GM21381 (cell line): ENCODE results near the gene ENPP7.

Experiments used
- ATAC-seq: cut with Tn5 transposase; IDR thresholded peaks from one replicate; pipeline ENCODE4 v1.9.1; 2021; ENCODE audit warnings: mild to moderate bottlenecking, moderate library complexity; ENCODE audit not compliant: unreplicated experiment

ENPP7 gene, protein sequence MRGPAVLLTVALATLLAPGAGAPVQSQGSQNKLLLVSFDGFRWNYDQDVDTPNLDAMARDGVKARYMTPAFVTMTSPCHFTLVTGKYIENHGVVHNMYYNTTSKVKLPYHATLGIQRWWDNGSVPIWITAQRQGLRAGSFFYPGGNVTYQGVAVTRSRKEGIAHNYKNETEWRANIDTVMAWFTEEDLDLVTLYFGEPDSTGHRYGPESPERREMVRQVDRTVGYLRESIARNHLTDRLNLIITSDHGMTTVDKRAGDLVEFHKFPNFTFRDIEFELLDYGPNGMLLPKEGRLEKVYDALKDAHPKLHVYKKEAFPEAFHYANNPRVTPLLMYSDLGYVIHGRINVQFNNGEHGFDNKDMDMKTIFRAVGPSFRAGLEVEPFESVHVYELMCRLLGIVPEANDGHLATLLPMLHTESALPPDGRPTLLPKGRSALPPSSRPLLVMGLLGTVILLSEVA

GRCh38 chr17:79730769-79731483, at the start of gene ENPP7:
Gene ENPP7, plus strand, starts transcription at chr17:79730943. Its CDS starts 197 bp downstream, at chr17:79731140.
- no peak for ATAC-seq

GRCh38 chr17:79681101-79681621, 49.6 kb upstream of the ENPP7 start:
- ATAC-seq = no peak

- ATAC-seq = no peak
Measured at GRCh38 chr17:79681628-79682261, 49.0 kb upstream of the ENPP7 start.

GRCh38 chr17:79683365-79683764, 47.4 kb upstream of the ENPP7 start:
- ATAC-seq = no peak

GRCh38 chr17:79684132-79684985, 46.4 kb upstream of the ENPP7 start:
- no peak for ATAC-seq

DNA sequence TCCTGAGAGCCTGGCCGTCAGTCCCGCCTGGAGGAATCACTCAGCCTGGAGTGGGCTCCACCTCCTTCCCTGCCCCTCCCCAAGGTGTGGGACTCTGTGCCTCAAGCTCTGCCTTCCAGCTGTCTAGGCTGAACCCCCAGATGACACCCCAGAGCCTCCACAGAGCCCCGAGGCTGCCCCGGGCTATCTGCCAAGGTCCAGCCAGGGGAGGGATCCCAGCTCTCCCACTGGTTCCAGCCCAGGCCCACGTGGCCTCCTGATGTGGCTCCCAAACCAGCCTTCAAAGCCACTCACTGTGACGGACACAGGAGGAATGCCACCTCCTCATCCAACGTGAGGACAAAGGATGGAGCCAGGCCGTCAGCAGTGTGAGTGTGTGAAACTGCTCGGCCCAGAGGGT, 45.6 kb upstream of the ENPP7 start:
- no peak for ATAC-seq

GRCh38 chr17:79686476-79686875, 44.3 kb upstream of the ENPP7 start:
- ATAC-seq = no peak

DNA sequence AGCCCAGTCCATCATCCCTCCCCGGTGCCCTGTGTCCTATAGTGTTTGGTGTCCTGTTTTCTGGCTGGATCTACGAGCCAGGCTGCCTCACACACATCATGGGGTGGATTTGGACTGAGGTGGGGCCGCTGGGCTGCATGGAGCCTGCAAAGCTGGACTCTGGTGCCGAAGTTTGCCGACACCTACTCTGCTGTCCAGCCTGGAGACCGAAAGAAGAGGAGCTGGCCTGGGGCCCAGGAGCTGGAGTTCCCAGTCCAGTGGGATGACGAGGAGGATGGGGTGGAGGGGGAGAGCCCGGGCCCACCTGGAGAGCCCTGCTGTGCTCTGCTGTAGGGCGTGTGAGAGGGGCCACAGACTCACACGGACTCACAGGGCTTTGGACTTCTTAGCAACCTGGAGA, 40.3 kb upstream of the ENPP7 start:
- no peak for ATAC-seq

DNA sequence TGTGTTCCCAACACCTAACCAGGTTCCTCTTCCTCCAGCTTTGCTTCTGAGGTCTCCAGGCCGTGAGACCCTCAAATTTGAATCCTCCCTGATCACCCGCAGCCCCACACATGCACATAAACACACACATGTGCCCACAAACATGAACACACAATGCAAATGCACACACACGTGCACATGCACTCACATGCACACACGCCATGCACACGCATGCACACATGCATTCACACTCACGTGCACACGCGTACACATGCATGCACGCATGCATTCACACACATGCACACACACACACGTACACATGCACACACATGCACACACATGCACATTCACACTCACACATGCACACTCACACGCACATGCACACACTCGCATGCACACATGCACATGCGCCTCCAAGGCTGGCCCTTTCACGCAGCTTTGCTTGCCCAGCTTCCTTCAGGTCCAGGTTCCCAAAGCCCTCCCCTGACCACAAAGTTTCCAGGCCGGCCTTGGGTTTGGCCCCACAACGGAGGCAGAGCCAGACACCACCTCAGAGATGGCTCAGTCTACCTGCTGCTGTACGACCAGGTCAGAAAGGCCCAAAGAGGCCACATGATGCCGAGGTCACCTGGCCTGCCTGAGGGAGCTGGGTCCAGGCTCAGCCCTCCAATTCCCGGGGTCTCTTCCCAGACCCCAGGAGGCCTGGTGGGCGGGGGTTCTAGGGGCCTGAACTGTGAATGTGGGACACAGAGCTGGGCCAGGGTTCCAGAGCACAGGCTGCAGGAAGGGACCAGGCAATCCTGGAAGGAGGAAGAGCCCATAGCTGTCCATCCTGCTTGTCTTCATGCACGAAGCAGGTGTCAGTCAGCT, 39.5 kb upstream of the ENPP7 start:
- ATAC-seq = no peak

GRCh38 chr17:79691931-79692330, 38.8 kb upstream of the ENPP7 start:
- ATAC-seq = no peak

- ATAC-seq = no peak
Measured at GRCh38 chr17:79693419-79693818, 37.3 kb upstream of the ENPP7 start.

GRCh38 chr17:79695293-79695790, 35.4 kb upstream of the ENPP7 start:
- ATAC-seq = no peak

- ATAC-seq = no peak
Measured at GRCh38 chr17:79695797-79696609, 34.7 kb upstream of the ENPP7 start.

DNA sequence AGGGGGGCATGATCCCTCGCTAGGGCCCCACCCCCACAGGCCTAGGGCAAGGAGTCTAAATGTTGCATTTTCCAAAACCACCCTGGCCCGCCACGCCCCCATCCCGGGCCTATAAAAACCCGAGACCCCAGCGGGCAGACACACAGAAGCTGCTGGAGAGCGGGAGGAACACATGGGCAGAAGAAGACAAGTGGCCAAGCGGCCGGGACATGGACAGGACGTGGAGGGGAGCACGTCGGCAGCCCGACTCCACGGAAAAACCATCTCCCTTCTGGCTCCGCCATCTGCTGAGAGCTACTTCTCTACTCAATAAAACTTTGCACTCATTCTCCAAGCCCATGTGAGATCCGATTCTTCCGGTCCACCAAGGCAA, 34.1 kb upstream of the ENPP7 start:
- no peak for ATAC-seq

DNA sequence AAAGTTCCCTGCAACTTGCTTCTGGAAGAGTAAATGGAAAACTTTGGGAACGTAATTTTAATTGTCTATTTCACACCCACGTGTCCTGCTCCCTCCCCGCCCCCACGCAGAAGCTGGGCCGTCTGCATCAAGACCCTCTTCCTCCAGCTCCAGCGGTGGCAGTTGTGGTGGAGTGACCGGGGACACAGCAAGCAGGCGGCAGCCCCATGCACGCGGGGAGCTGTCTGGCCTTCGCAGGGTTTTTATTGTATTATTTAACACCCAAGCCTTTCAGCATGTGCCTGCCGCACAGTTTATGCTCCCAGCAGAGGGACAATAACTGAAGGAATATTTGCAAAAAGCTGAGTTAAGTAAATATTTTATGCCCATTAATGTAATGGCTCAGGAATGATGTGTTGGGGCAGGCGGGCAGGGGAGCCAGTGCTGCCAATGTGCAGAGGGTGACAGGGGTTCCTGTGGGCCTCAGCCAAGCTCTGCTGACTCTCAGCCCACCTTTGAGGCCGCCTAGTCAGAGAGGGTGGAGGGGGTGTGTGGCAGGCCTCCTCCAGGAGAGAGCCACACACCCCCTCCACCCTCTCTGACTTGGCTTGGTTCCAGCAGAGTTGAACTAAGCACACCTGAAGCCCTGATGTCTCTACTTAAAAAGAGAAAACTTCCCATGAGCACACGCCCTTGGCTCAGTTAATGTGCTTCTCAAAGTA, 32.4 kb upstream of the ENPP7 start:
- ATAC-seq = no peak

DNA sequence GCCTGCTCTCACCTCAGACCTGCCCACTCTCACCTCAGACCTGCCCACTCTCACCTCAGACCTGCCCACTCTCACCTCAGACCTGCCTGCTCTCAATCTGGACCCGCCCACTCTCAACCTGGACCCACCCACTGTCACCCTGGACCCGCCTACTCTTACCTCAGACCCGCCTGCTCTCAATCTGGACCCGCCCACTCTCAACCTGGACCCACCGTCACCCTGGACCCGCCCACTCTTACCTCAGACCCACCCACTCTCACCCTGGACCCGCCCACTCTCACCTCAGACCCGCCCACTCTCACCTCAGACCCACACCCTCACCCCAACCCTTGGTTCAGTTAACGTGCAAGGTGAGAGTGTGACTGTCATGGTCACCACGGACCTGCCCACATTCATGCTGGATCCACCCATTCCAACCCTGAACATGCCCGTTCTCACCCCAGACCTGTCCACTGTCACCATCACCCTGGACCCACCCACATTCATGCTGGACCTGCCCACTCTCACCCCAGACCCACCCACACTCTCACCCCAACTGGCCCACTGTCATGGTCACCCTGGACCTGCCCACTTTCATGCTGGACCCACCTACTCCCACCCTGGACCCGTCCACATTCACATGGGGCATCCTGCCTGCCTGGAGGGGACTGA, 31.2 kb upstream of the ENPP7 start:
- ATAC-seq = no peak

DNA sequence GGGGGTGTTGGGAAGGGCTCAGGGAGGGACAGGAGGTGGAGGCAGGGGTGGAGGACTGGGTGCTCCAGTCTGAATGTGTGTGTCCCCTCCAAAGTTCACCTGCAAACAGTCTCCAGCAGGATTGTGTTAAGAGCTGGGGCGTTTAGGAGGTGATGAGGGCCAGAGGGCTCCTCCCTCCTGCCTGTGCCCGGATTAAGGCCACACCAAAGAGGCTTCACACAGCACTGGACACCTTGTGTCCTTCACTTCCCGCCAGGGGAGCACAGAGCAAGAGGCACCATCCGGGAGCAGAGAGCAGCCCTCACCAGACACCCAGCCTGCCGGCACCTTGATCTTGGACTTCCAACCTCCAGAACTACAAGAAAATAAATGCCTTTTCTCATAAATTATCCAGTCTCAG, 30.2 kb upstream of the ENPP7 start:
- ATAC-seq = no peak

DNA sequence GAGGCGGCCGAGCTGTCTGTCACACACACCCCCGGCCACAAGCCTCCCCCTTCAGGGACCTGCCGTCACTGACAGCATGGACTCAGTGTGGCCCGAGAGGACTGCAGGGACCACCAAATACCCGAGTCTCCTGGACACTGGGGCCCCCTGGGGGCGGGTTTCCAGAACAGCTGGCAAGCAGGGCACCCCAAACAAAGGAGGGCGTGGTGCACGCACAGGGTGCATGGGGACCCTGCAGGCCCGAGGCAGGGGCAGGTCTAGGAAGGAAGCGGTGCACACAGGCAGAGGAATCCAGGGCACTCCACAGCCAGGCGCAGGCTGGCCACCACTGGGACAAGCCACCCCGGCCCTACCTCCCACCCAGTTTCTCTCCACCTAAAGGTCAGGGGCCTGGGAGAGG, 28.7 kb upstream of the ENPP7 start:
- ATAC-seq = no peak
